A549 (cell line): ENCODE measurements around the gene SCRN1.

Experiments used
- RAD21 ChIP-seq, 2 experiments: fragments of >200 bp in 1 of 2; sonication (Bioruptor Twin) in 1 of 2; formaldehyde crosslinking in 1 of 2; IDR thresholded peaks in 1 of 2; conservative IDR thresholded peaks in 1 of 2; 2 replicates in 1 of 2; 3 replicates in 1 of 2; pipeline ENCODE4 v1.6.1; 2012 to 2018; ENCODE audit warnings: inconsistent platforms in 1 of 2
- TF ChIP-seq, protein P1 (sequence below): fragments of >200 bp; sonication (Bioruptor Twin); formaldehyde crosslinking; IDR thresholded peaks from 3 replicates; pipeline ENCODE4 v1.5.1; 2016

DNA sequence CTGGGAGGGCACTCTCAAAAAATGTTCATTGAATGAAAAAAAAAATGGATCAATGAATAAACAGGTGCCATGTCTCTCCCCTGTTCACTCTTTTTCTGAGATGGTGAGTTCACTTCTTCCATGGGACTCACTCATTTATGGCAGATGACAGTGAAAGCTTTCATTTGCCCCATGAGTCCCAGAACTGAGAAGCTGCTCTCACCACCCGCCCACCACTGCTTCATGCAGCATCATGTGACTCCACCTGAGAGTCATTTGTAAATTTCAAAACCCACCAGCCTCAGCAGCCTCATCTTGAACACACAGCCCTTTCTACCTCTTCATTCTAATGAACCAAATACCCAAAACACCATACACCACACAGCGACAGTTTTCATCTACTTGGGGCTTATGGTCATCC is 64.9 kb downstream of the SCRN1 start:
- TF ChIP-seq, protein P1, sequence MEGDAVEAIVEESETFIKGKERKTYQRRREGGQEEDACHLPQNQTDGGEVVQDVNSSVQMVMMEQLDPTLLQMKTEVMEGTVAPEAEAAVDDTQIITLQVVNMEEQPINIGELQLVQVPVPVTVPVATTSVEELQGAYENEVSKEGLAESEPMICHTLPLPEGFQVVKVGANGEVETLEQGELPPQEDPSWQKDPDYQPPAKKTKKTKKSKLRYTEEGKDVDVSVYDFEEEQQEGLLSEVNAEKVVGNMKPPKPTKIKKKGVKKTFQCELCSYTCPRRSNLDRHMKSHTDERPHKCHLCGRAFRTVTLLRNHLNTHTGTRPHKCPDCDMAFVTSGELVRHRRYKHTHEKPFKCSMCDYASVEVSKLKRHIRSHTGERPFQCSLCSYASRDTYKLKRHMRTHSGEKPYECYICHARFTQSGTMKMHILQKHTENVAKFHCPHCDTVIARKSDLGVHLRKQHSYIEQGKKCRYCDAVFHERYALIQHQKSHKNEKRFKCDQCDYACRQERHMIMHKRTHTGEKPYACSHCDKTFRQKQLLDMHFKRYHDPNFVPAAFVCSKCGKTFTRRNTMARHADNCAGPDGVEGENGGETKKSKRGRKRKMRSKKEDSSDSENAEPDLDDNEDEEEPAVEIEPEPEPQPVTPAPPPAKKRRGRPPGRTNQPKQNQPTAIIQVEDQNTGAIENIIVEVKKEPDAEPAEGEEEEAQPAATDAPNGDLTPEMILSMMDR = no peak
- no peak for TF ChIP-seq RAD21 (conservative IDR thresholded peaks at IDR 0.05 in 1 of 2, IDR thresholded peaks at IDR 0.05 in 1 of 2)
